HG03103 (cell line): Measurements from ENCODE around the gene PROSER3.
A peak's percentile ranks its signal among the peaks of the same experiment; 100 is the strongest.

Experiments used
- ATAC-seq: cut with Tn5 transposase; IDR thresholded peaks from one replicate; pipeline ENCODE4 v1.9.1; 2021; ENCODE audit warnings: low read depth; ENCODE audit not compliant: unreplicated experiment

The PROSER3 gene

GRCh38 chr19:35775046-35775297 is 17.0 kb downstream of the PROSER3 start:
- no peak for ATAC-seq

GRCh38 chr19:35775298-35776101 is 17.5 kb downstream of the PROSER3 start, which contains the start of gene ARHGAP33:
Gene ARHGAP33, plus strand, starts transcription at chr19:35775564. Its CDS starts 95 bp downstream, at chr19:35775659.
- ATAC-seq = peak; percentile 80

- no peak for ATAC-seq
Measured at GRCh38 chr19:35776102-35776788, 18.3 kb downstream of the PROSER3 start.

GRCh38 chr19:35777086-35777841 is 19.3 kb downstream of the PROSER3 start:
- ATAC-seq = no peak

- ATAC-seq = no peak
Measured at GRCh38 chr19:35777961-35778360, 20.0 kb downstream of the PROSER3 start.

GRCh38 chr19:35779033-35779432 is 21.1 kb downstream of the PROSER3 start:
- no peak for ATAC-seq

- no peak for ATAC-seq
Measured at GRCh38 chr19:35780058-35780457, 22.1 kb downstream of the PROSER3 start.

GRCh38 chr19:35780717-35781116 is 22.7 kb downstream of the PROSER3 start:
- no peak for ATAC-seq

GRCh38 chr19:35781650-35782049 is 23.7 kb downstream of the PROSER3 start:
- ATAC-seq = no peak

GRCh38 chr19:35782589-35782988 is 24.6 kb downstream of the PROSER3 start:
- no peak for ATAC-seq

- ATAC-seq = no peak
Measured at GRCh38 chr19:35783469-35784434, 25.8 kb downstream of the PROSER3 start.

- no peak for ATAC-seq
Measured at GRCh38 chr19:35784503-35785338, 26.7 kb downstream of the PROSER3 start.

- no peak for ATAC-seq
Measured at GRCh38 chr19:35785339-35785627, 27.3 kb downstream of the PROSER3 start.

- no peak for ATAC-seq
Measured at GRCh38 chr19:35786299-35787160, 28.6 kb downstream of the PROSER3 start.

GRCh38 chr19:35787227-35787799 is 29.3 kb downstream of the PROSER3 start:
- ATAC-seq = no peak

GRCh38 chr19:35788205-35788960 is 30.4 kb downstream of the PROSER3 start:
- ATAC-seq = no peak

- no peak for ATAC-seq
Measured at GRCh38 chr19:35789195-35789977, 31.4 kb downstream of the PROSER3 start.
